ENCODE data around the gene ART5. TPM values are rescaled to one million over a fixed set of nuclear protein-coding genes. Genes with fewer than 3 reads are reported as not detected.

ART5 gene
- total RNA-seq, 1 experiment from 2014 or later, result 1.1 TPM

- no peak for TF ChIP-seq CTCF (IDR thresholded peaks at IDR 0.05; ENCODE audit: insufficient read depth in 1 of 2, low read depth in 1 of 2, low read length in 1 of 2, severe bottlenecking in 1 of 2, unreplicated experiment in 1 of 2)
- POLR2A ChIA-PET, result no interaction called here
Observed at GRCh38 chr11:3638513-3638912, 3.3 kb downstream of the ART5 start.

GRCh38 chr11:3637201-3637600 is 4.6 kb downstream of the ART5 start:
- Mint-ChIP-seq H3K4me3 (ENCODE audit: unreplicated experiment) (no peak overlapping the region), H3K4me1 (ENCODE audit: low read depth, unreplicated experiment) (no peaks in the 10 kb centered on the region), H3K27me3 (ENCODE audit: insufficient read depth, unreplicated experiment) (no peaks in the 10 kb centered on the region), H3K27ac (ENCODE audit: unreplicated experiment) (no peak overlapping the region), H3K9me3 (ENCODE audit: unreplicated experiment) (no peaks in the 10 kb centered on the region), H3K36me3 (ENCODE audit: insufficient read depth, unreplicated experiment) (peaks cover 6% of the 10 kb centered on the region)
- intact Hi-C loops (cut with micrococcal nuclease; ENCODE audit: unreplicated experiment), result no loop called here
- BruUV-seq (replicated peaks), result no TSS peak
- POLR2A ChIA-PET, result no interaction called here
- no peaks in the 10 kb centered on the region for H3K4me1 ChIP-seq
- H3K9me3 ChIP-seq, result no peaks in the 10 kb centered on the region
- no peak overlapping the region for H3K4me3 ChIP-seq (ENCODE audit: low read depth, low read length)
- no peak for TF ChIP-seq CTCF (IDR thresholded peaks at IDR 0.05; ENCODE audit: insufficient read depth in 1 of 2, low read depth in 1 of 2, low read length in 1 of 2, severe bottlenecking in 1 of 2, unreplicated experiment in 1 of 2)
- H3K36me3 ChIP-seq (ENCODE audit: control insufficient read depth, insufficient read depth, low read length), result no peaks in the 10 kb centered on the region
- CTCF ChIA-PET, result no interaction called here
- H3K27me3 ChIP-seq (replicated peaks; ENCODE audit: control insufficient read depth, insufficient read depth, low read length), result no peaks in the 10 kb centered on the region
- no peak for DNase-seq

More at GRCh38 chr11:3638513-3638912, 3.3 kb downstream of the ART5 start:
- Mint-ChIP-seq H3K4me1 (ENCODE audit: low read depth, unreplicated experiment) (no peaks in the 10 kb centered on the region), H3K4me3 (ENCODE audit: unreplicated experiment) (no peak overlapping the region), H3K27ac (ENCODE audit: unreplicated experiment) (no peak overlapping the region), H3K9me3 (ENCODE audit: unreplicated experiment) (no peaks in the 10 kb centered on the region), H3K36me3 (ENCODE audit: insufficient read depth, unreplicated experiment) (peaks cover 6% of the 10 kb centered on the region), H3K27me3 (ENCODE audit: insufficient read depth, unreplicated experiment) (no peaks in the 10 kb centered on the region)
- Histone ChIP-seq H3K4me1 (peaks cover 8% of the 10 kb centered on the region), H3K36me3 (ENCODE audit: control insufficient read depth, insufficient read depth, low read length) (no peaks in the 10 kb centered on the region), H3K27me3 (replicated peaks; ENCODE audit: control insufficient read depth, insufficient read depth, low read length) (no peaks in the 10 kb centered on the region), H3K4me3 (ENCODE audit: low read depth, low read length) (no peak overlapping the region), H3K9me3 (no peaks in the 10 kb centered on the region)
- DNase-seq, result no peak
- CTCF ChIA-PET, result no interaction called here
- BruUV-seq (replicated peaks), result no TSS peak
- intact Hi-C loops (cut with micrococcal nuclease; ENCODE audit: unreplicated experiment), result no loop called here

GRCh38 chr11:3635641-3636375 is 6.0 kb downstream of the ART5 start:
- Mint-ChIP-seq H3K9me3 (ENCODE audit: unreplicated experiment) (no peaks in the 10 kb centered on the region), H3K27me3 (ENCODE audit: insufficient read depth, unreplicated experiment) (no peaks in the 10 kb centered on the region), H3K4me1 (ENCODE audit: low read depth, unreplicated experiment) (no peaks in the 10 kb centered on the region), H3K4me3 (ENCODE audit: unreplicated experiment) (no peak overlapping the region), H3K27ac (ENCODE audit: unreplicated experiment) (no peak overlapping the region), H3K36me3 (ENCODE audit: insufficient read depth, unreplicated experiment) (no peaks in the 10 kb centered on the region)
- no peaks in the 10 kb centered on the region for H3K4me1 ChIP-seq
- no peaks in the 10 kb centered on the region for H3K9me3 ChIP-seq
- H3K27me3 ChIP-seq (replicated peaks; ENCODE audit: control insufficient read depth, insufficient read depth, low read length), result no peaks in the 10 kb centered on the region
- TF ChIP-seq CTCF (IDR thresholded peaks at IDR 0.05; ENCODE audit: insufficient read depth in 1 of 2, low read depth in 1 of 2, low read length in 1 of 2, severe bottlenecking in 1 of 2, unreplicated experiment in 1 of 2), result no peak
- no TSS peak for BruUV-seq (replicated peaks)
- POLR2A ChIA-PET, result no interaction called here
- no peak overlapping the region for H3K4me3 ChIP-seq (ENCODE audit: low read depth, low read length)
- peak in 1 of 2 experiments; percentile 7 for DNase-seq
- CTCF ChIA-PET, result no interaction called here
- intact Hi-C loops (cut with micrococcal nuclease; ENCODE audit: unreplicated experiment), result no loop called here
- H3K36me3 ChIP-seq (ENCODE audit: control insufficient read depth, insufficient read depth, low read length), result no peaks in the 10 kb centered on the region
